ENCODE data around the gene DPP4. TPM values are rescaled to one million over a fixed set of nuclear protein-coding genes. Genes with fewer than 3 reads are reported as not detected.

DPP4 gene
- total RNA-seq, 4 donors from 2014 or later: 3.2 to 6.4 (median 5.1) TPM

- WGBS, 2 donors: 14 to 29% methylated on average over 3 of the region's 3 CpGs
- no peak for DNase-seq (ENCODE audit: low spot score in 2 of 2)
- TF ChIP-seq CTCF (IDR thresholded peaks at IDR 0.05) (no peak), POLR2A (IDR thresholded peaks at IDR 0.05) (no peak)
- intact Hi-C loops (cut with DNase I; ENCODE audit: low total_unique reads): no loop called here
- H3K4me3 ChIP-seq (ENCODE audit: low read depth, poor library complexity, severe bottlenecking): no peak overlapping the region
Measured at GRCh38 chr2:161946489-161947107, 127.4 kb downstream of the DPP4 start.

GRCh38 chr2:161943011-161943410 is 131.0 kb downstream of the DPP4 start:
- no peak overlapping the region for H3K4me3 ChIP-seq (ENCODE audit: low read depth, poor library complexity, severe bottlenecking)
- WGBS, 2 donors: 58 to 61% methylated on average over 2 of the region's 2 CpGs
- intact Hi-C loops (cut with DNase I; ENCODE audit: low total_unique reads): no loop called here
- DNase-seq (ENCODE audit: low spot score in 2 of 2): no peak
- no peak for TF ChIP-seq POLR2A (IDR thresholded peaks at IDR 0.05)
- TF ChIP-seq CTCF (IDR thresholded peaks at IDR 0.05): no peak

Other genes starting within 250 kb of the DPP4 start
- not detected for gene GCG, start 78.0 kb upstream of the DPP4 start, total RNA-seq
- 1 to 10 TPM; 1.7 to 8.7 (median 2.5) TPM for gene FAP, start 169.2 kb upstream of the DPP4 start, total RNA-seq
- gene IFIH1, start 244.5 kb upstream of the DPP4 start, total RNA-seq: 10 to 100 TPM in 1 of 4 donors, 1 to 10 TPM in 3; 7.9 to 15.8 (median 8.7) TPM